A549 treated with AZD9567 at 1 μM for 4 hours (cell line): Measurements from ENCODE around the gene RP2. TPM values are rescaled to one million over a fixed set of nuclear protein-coding genes. Genes with fewer than 3 reads are reported as not detected.

Source experiments
- total RNA-seq: library from RNA; stranded (reverse); fragments of 200-300 nt; extraction: Qiagen RNA extraction; gene quantifications from 5 replicates; pipeline ENCODE4 v1.2.3, GENCODE V29; 2022; ENCODE audit not compliant: insufficient read depth

Gene RP2
- 8.3 to 18.3 TPM (median 10.9 TPM) in 5 replicates for total RNA-seq

GRCh38 chrX:46836701-46837557 is at the start of gene RP2:
Gene RP2, plus strand, starts transcription at chrX:46837043. Its CDS starts 58 bp downstream, at chrX:46837101.

GRCh38 chrX:46912098-46912602 is 75.3 kb downstream of the RP2 start, which contains the start of gene JADE3:
Gene JADE3, plus strand, starts transcription at chrX:46912421. Its CDS starts 72,474 bp downstream, at chrX:46984895.

Other genes with a start within 250 kb of the RP2 start
- gene SLC9A7, start 77.9 kb upstream of the RP2 start, total RNA-seq = 5.4 to 11.5 TPM (median 9.1 TPM) in 5 replicates
- gene JADE3, start 75.4 kb downstream of the RP2 start, total RNA-seq = 10.7 to 12.9 TPM (median 11.7 TPM) in 5 replicates
- 0.10 to 0.13 TPM in 2 of 5 replicates, not detected in the others for gene RGN, start 241.4 kb downstream of the RP2 start, total RNA-seq